ENCODE measurements around the gene PCSK4. TPM values are rescaled to one million over a fixed set of nuclear protein-coding genes. Genes with fewer than 3 reads are reported as not detected.

PCSK4 gene
- total and polyA plus RNA-seq, 9 of the 15 experiments (the other 6 are each of a cell fraction or from before 2014, with no cell fraction given) = 0.01 to 9.1 (median 2.1) TPM; not detected in 1

DNA sequence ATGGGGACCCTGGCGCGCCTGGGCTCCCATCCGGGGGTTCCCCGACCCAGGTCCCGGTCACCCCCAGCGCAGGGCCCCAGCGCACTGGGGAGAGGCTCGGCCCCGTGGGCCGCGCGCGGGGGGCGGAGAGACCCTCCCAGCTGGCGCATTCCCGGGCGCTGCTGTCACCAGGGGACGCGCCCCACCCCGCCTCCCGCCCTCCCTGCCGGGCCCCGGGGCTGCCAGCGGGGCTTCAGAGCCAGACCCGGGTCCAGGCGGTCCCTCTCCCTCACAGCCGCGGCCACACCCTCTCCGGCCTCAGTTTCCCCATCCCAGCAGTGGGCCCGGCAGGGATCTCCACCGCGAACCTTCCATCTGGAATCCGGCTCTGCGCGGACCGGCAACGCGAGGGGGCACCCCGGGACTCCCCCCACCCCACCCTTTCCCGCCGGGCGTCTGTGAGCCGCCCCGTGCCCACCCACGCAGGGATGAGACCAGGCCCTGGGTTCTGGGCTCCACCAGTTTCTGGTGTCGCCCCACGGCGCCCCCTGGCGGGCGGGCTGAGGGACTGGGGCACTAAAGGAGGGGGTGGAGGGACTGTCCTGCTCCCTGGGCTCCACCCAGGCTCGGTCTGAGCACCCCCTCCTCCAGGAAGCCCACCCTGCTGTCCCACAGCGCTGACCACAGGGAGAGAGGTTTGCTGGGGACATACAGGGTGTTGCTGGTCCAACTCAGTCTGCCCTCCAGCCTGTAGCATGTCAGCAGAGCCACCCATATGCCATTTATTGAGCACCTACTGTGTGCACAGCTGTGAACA, 23.5 kb upstream of the PCSK4 start (continued):
- TF ChIP-seq, protein P1, sequence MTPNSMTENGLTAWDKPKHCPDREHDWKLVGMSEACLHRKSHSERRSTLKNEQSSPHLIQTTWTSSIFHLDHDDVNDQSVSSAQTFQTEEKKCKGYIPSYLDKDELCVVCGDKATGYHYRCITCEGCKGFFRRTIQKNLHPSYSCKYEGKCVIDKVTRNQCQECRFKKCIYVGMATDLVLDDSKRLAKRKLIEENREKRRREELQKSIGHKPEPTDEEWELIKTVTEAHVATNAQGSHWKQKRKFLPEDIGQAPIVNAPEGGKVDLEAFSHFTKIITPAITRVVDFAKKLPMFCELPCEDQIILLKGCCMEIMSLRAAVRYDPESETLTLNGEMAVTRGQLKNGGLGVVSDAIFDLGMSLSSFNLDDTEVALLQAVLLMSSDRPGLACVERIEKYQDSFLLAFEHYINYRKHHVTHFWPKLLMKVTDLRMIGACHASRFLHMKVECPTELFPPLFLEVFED (CRISPR knock-in tag; conservative IDR thresholded peaks at IDR 0.05) = no peak
- TF ChIP-seq SLC30A9 (CRISPR knock-in tag; IDR thresholded peaks at IDR 0.05) (no peak), ZNF23 (CRISPR knock-in tag; IDR thresholded peaks at IDR 0.05) (no peak), ZNF699 (CRISPR knock-in tag; IDR thresholded peaks at IDR 0.05; ENCODE audit: insufficient replicate concordance) (no peak), HNRNPLL (IDR thresholded peaks at IDR 0.05; ENCODE audit: low read depth, low read length, poor library complexity, severe bottlenecking) (no peak), DDX20 (tag; IDR thresholded peaks at IDR 0.05; ENCODE audit: low read depth) (no peak), ZNF184 (CRISPR knock-in tag; IDR thresholded peaks at IDR 0.05) (no peak), DPF2 (IDR thresholded peaks at IDR 0.05) (no peak; the same call in 1 of the 2 replicates), SAFB2 (IDR thresholded peaks at IDR 0.05; ENCODE audit: borderline replicate concordance, low read depth, low read length, severe bottlenecking) (no peak), BRCA1 (IDR thresholded peaks at IDR 0.05) (no peak), BRCA1 (CRISPR knock-in tag; IDR thresholded peaks at IDR 0.05) (no peak), PCBP2 (IDR thresholded peaks at IDR 0.05; ENCODE audit: low read depth, low read length, poor library complexity, severe bottlenecking) (no peak), HDGF (IDR thresholded peaks at IDR 0.05) (no peak), KDM4B (IDR thresholded peaks at IDR 0.05; ENCODE audit: borderline replicate concordance in 2 of 2, low read depth in 1 of 2) (no peak), ZNF224 (CRISPR knock-in tag; IDR thresholded peaks at IDR 0.05) (no peak), ZNF165 (CRISPR knock-in tag; IDR thresholded peaks at IDR 0.05; ENCODE audit: borderline replicate concordance) (no peak), TCF3 (CRISPR knock-in tag; IDR thresholded peaks at IDR 0.05) (0 out of 2 replicates have a peak, but pooled peaks have one; percentile 10), ELF1 (tag; IDR thresholded peaks at IDR 0.05) (no peak), SIN3B (IDR thresholded peaks at IDR 0.05; ENCODE audit: low read depth) (no peak), FOS (IDR thresholded peaks at IDR 0.05; ENCODE audit: extremely low read depth, insufficient read length) (no peak), PTTG1 (tag; IDR thresholded peaks at IDR 0.05; ENCODE audit: low read depth) (no peak), CBX1 (IDR thresholded peaks at IDR 0.05; ENCODE audit: low read depth) (peak; percentile 75; the same call in 1 of the 2 replicates)
- TF ChIP-seq, protein P2, sequence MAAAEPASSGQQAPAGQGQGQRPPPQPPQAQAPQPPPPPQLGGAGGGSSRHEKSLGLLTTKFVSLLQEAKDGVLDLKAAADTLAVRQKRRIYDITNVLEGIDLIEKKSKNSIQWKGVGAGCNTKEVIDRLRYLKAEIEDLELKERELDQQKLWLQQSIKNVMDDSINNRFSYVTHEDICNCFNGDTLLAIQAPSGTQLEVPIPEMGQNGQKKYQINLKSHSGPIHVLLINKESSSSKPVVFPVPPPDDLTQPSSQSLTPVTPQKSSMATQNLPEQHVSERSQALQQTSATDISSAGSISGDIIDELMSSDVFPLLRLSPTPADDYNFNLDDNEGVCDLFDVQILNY (CRISPR knock-in tag; IDR thresholded peaks at IDR 0.05) = no peak
- TF ChIP-seq, protein P3, sequence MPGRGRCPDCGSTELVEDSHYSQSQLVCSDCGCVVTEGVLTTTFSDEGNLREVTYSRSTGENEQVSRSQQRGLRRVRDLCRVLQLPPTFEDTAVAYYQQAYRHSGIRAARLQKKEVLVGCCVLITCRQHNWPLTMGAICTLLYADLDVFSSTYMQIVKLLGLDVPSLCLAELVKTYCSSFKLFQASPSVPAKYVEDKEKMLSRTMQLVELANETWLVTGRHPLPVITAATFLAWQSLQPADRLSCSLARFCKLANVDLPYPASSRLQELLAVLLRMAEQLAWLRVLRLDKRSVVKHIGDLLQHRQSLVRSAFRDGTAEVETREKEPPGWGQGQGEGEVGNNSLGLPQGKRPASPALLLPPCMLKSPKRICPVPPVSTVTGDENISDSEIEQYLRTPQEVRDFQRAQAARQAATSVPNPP (IDR thresholded peaks at IDR 0.05; ENCODE audit: borderline replicate concordance, insufficient read depth, insufficient read length) = no peak
- TF ChIP-seq, protein P4, sequence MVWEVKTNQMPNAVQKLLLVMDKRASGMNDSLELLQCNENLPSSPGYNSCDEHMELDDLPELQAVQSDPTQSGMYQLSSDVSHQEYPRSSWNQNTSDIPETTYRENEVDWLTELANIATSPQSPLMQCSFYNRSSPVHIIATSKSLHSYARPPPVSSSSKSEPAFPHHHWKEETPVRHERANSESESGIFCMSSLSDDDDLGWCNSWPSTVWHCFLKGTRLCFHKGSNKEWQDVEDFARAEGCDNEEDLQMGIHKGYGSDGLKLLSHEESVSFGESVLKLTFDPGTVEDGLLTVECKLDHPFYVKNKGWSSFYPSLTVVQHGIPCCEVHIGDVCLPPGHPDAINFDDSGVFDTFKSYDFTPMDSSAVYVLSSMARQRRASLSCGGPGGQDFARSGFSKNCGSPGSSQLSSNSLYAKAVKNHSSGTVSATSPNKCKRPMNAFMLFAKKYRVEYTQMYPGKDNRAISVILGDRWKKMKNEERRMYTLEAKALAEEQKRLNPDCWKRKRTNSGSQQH (CRISPR knock-in tag; IDR thresholded peaks at IDR 0.05) = no peak
